ENCODE measurements around the gene RCC1.

DNA sequence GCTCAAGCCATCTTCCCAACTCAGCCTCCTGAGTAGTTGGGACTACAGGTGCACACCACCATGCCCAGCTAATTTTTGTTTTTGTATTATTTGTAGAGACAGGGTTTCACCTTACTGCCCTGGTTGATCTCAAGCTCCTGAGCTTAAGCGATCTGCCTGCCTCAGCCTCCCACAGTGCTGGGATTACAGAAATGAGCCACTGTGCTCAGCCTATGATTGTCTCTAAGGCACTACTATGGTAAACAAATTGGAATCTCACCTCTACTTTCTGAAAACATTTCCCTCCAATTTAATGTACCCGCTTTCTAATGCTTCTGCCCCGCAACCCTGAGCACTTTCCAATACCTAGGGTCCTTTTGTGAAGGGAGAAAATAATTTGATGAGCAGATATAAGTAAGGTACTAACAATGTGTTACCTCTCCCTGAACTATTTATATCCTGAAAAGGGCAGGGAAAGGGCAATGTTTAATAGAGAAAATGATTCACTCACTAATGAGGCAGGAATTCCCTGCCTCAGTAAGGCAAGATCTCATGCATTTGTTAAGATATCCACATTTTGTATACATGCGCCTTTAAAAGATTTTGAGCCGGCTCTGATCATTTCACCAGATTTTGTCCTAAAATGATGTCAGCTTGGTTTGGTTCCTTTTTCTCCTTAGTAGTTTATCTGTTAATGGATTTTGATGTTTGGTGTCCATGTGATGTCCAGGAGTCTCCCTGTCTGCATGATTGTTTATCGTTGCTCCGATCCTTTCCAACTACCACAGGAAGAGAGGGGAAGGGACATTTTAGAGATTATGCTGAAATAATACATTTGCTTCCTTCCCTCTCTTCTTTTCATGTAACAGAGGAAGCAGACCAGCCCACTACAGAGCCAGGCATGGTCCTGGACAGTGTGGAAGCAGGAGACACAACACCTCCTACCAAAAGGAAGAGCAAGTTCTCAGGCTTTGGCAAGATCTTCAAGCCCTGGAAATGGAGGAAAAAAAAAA is 47.3 kb upstream of the RCC1 start:
- TF ChIP-seq CTCF (optimal IDR thresholded peaks at IDR 0.05 in 1 of 3, IDR thresholded peaks at IDR 0.05 in 1 of 3, conservative IDR thresholded peaks at IDR 0.05 in 1 of 3; ENCODE audit: extremely low read depth in 1 of 3, insufficient read depth in 2 of 3, low read length in 3 of 3) (no peak), EZH2 (IDR thresholded peaks at IDR 0.05; ENCODE audit: low read length) (no peak)

All from keratinocyte (primary cell).